ENCODE measurements around the gene TOP3B. TPM values are rescaled to one million over a fixed set of nuclear protein-coding genes. Genes with fewer than 3 reads are reported as not detected.

TOP3B gene
- total and polyA plus RNA-seq, 9 of the 15 experiments (the other 6 are each of a cell fraction or from before 2014, with no cell fraction given) = 3.0 to 188 (median 112) TPM

- TF ChIP-seq ZNF518B (CRISPR knock-in tag; IDR thresholded peaks at IDR 0.05) (peak; percentile 97), ZNF785 (CRISPR knock-in tag; IDR thresholded peaks at IDR 0.05) (no peak), SPI1 (IDR thresholded peaks at IDR 0.05; ENCODE audit: borderline replicate concordance, low read depth, low read length) (no peak), MYC (IDR thresholded peaks at IDR 0.05; ENCODE audit: low read depth, low read length) (no peak), MYC (CRISPR knock-in tag; IDR thresholded peaks at IDR 0.05; ENCODE audit: borderline replicate concordance, low read depth) (no peak), MBD1 (CRISPR knock-in tag; IDR thresholded peaks at IDR 0.05) (peak; percentile 100), RFX7 (CRISPR knock-in tag; IDR thresholded peaks at IDR 0.05) (no peak), JUN (IDR thresholded peaks at IDR 0.05; ENCODE audit: borderline replicate concordance, low read depth, low read length) (no peak), JUN (CRISPR knock-in tag; IDR thresholded peaks at IDR 0.05; ENCODE audit: borderline replicate concordance) (peak; percentile 72; the same call in 1 of the 2 replicates), THAP7 (CRISPR knock-in tag; IDR thresholded peaks at IDR 0.05) (peak; percentile 97), POLR3G (IDR thresholded peaks at IDR 0.05; ENCODE audit: extremely low read depth, insufficient read length, insufficient replicate concordance) (no peak), ZFP91 (CRISPR knock-in tag; IDR thresholded peaks at IDR 0.05) (no peak), TFAP4 (CRISPR knock-in tag; IDR thresholded peaks at IDR 0.05; ENCODE audit: borderline replicate concordance) (no peak), KAT2B (IDR thresholded peaks at IDR 0.05; ENCODE audit: low read depth, low read length) (no peak), ZNF717 (CRISPR knock-in tag; IDR thresholded peaks at IDR 0.05) (peak; percentile 99), ZNF165 (CRISPR knock-in tag; IDR thresholded peaks at IDR 0.05; ENCODE audit: borderline replicate concordance) (no peak), ZNF436 (CRISPR knock-in tag; IDR thresholded peaks at IDR 0.05) (no peak), HDAC1 (IDR thresholded peaks at IDR 0.05) (no peak), FOXK1 (CRISPR knock-in tag; IDR thresholded peaks at IDR 0.05; ENCODE audit: borderline replicate concordance) (peak; percentile 81; the same call in 1 of the 2 replicates)
Measured at GRCh38 chr22:22023581-22024137, 41.1 kb upstream of the TOP3B start (continued).
